Astrocyte (in vitro differentiated cells and primary cell): ENCODE measurements around the gene GRB2. TPM values are rescaled to one million over a fixed set of nuclear protein-coding genes. Genes with fewer than 3 reads are reported as not detected.

Source experiments
- DNase-seq: peaks from one replicate; pipeline ENCODE4 v3.0.0-alpha.2; 2010; ENCODE audit warnings: low read depth
- FAIRE-seq: peaks from 2 replicates; lab custom pipeline; 2011; peaks lifted over from hg19 to GRCh38; lab: Jason Lieb, UNC
- H2AFZ ChIP-seq: 2 replicates; pipeline ENCODE4 v1.6.0; 2012; ENCODE audit warnings: low read depth, low read length, inconsistent platforms
- H3K27ac ChIP-seq: 2 replicates; pipeline ENCODE4 v1.5.1; 2011; ENCODE audit warnings: low read depth, low read length, inconsistent platforms
- H3K27me3 ChIP-seq: 2 replicates; pipeline ENCODE4 v1.6.0; 2011; ENCODE audit warnings: low read length, inconsistent platforms; ENCODE audit not compliant: insufficient read depth
- H3K36me3 ChIP-seq: 2 replicates; pipeline ENCODE4 v1.5.1; 2011; ENCODE audit warnings: low read length, inconsistent platforms; ENCODE audit not compliant: insufficient read depth
- H3K4me1 ChIP-seq: 2 replicates; pipeline ENCODE4 v1.5.1; 2011; ENCODE audit warnings: low read length, inconsistent platforms; ENCODE audit not compliant: insufficient read depth
- H3K4me2 ChIP-seq: 2 replicates; pipeline ENCODE4 v1.6.0; 2012; ENCODE audit warnings: low read length, inconsistent platforms
- H3K4me3 ChIP-seq: 2 replicates; pipeline ENCODE4 v1.5.1; 2011; ENCODE audit warnings: low read depth, mild to moderate bottlenecking, low read length, inconsistent platforms; ENCODE audit not compliant: insufficient read depth
- H3K79me2 ChIP-seq: 2 replicates; pipeline ENCODE4 v1.6.0; 2012; ENCODE audit warnings: mild to moderate bottlenecking, low read length, inconsistent platforms; ENCODE audit not compliant: insufficient read depth
- H3K9ac ChIP-seq: 2 replicates; pipeline ENCODE4 v1.6.0; 2012; ENCODE audit warnings: mild to moderate bottlenecking, low read length, inconsistent platforms
- H3K9me3 ChIP-seq: 2 replicates; pipeline ENCODE4 v1.5.1; 2012; ENCODE audit warnings: low read depth, mild to moderate bottlenecking, low read length, inconsistent platforms; ENCODE audit not compliant: insufficient read depth
- H4K20me1 ChIP-seq: 2 replicates; pipeline ENCODE4 v1.6.0; 2012; ENCODE audit warnings: low read length, inconsistent platforms; ENCODE audit not compliant: insufficient read depth
- H3K27ac Mint-ChIP-seq: one replicate; pipeline ENCODE4 v1.8.0; 2021; ENCODE audit warnings: mild to moderate bottlenecking, mixed read lengths; ENCODE audit not compliant: unreplicated experiment
- H3K27me3 Mint-ChIP-seq: one replicate; pipeline ENCODE4 v1.8.0; 2021; ENCODE audit warnings: low read depth, mixed read lengths; ENCODE audit not compliant: unreplicated experiment
- H3K36me3 Mint-ChIP-seq: one replicate; pipeline ENCODE4 v1.8.0; 2021; ENCODE audit warnings: low read depth, mixed read lengths; ENCODE audit not compliant: unreplicated experiment
- H3K4me1 Mint-ChIP-seq: one replicate; pipeline ENCODE4 v1.8.0; 2021; ENCODE audit warnings: low read depth, mixed read lengths; ENCODE audit not compliant: unreplicated experiment
- H3K4me3 Mint-ChIP-seq: one replicate; pipeline ENCODE4 v1.8.0; 2021; ENCODE audit warnings: mild to moderate bottlenecking, moderate library complexity, mixed read lengths; ENCODE audit not compliant: unreplicated experiment
- H3K9me3 Mint-ChIP-seq: one replicate; pipeline ENCODE4 v1.8.0; 2021; ENCODE audit warnings: mild to moderate bottlenecking, mixed read lengths; ENCODE audit not compliant: unreplicated experiment
- CTCF ChIP-seq: IDR thresholded peaks from 2 replicates; pipeline ENCODE4 v1.5.1; 2011; ENCODE audit warnings: low read depth, mild to moderate bottlenecking, inconsistent platforms, low read length, moderate library complexity; ENCODE audit not compliant: insufficient read depth
- EZH2 ChIP-seq: IDR thresholded peaks from 2 replicates; pipeline ENCODE4 v1.6.1; 2012; ENCODE audit warnings: mild to moderate bottlenecking, low read length, inconsistent platforms; ENCODE audit not compliant: insufficient read depth
- total RNA-seq: library from RNA; stranded (reverse); gene quantifications from 2 replicates; pipeline ENCODE4 v1.2.1, GENCODE V29; 2021

The GRB2 gene
- total RNA-seq, 1 donor from 2014 or later, result 168 TPM

- FAIRE-seq (no peak), DNase-seq (no peak)
- Histone ChIP-seq H3K27ac (no peak overlapping the region), H3K4me1 (peaks cover 10% of the 10 kb centered on the region), H3K9me3 (no peaks in the 10 kb centered on the region), H3K4me2 (no peak overlapping the region), H3K27me3 (no peaks in the 10 kb centered on the region), H4K20me1 (peaks cover 93% of the 10 kb centered on the region), H3K79me2 (peaks cover 90% of the 10 kb centered on the region), H3K4me3 (no peak overlapping the region), H3K9ac (no peak overlapping the region), H2AFZ (no peak overlapping the region), H3K36me3 (no peaks in the 10 kb centered on the region)
- H3K27me3 Mint-ChIP-seq, result no peaks in the 10 kb centered on the region
- peaks cover 2% of the 10 kb centered on the region for H3K36me3 Mint-ChIP-seq
- no peak for TF ChIP-seq CTCF
- TF ChIP-seq EZH2, result no peak
- H3K9me3 Mint-ChIP-seq, result no peaks in the 10 kb centered on the region
- H3K4me3 Mint-ChIP-seq, result no peak overlapping the region
- H3K27ac Mint-ChIP-seq, result peak overlapping the region; percentile 68
- H3K4me1 Mint-ChIP-seq, result peaks cover 56% of the 10 kb centered on the region
Measured at GRCh38 chr17:75345514-75346167, 59.8 kb downstream of the GRB2 start.

- Histone ChIP-seq H3K9me3 (no peaks in the 10 kb centered on the region), H3K4me1 (peaks cover 10% of the 10 kb centered on the region), H3K9ac (no peak overlapping the region), H2AFZ (no peak overlapping the region), H4K20me1 (peaks cover 94% of the 10 kb centered on the region), H3K4me3 (no peak overlapping the region), H3K4me2 (no peak overlapping the region), H3K79me2 (peaks cover 90% of the 10 kb centered on the region), H3K36me3 (no peaks in the 10 kb centered on the region), H3K27me3 (no peaks in the 10 kb centered on the region), H3K27ac (no peak overlapping the region)
- no peaks in the 10 kb centered on the region for H3K9me3 Mint-ChIP-seq
- H3K36me3 Mint-ChIP-seq, result peaks cover 2% of the 10 kb centered on the region
- no peak overlapping the region for H3K27ac Mint-ChIP-seq
- no peak for FAIRE-seq
- no peaks in the 10 kb centered on the region for H3K27me3 Mint-ChIP-seq
- peaks cover 52% of the 10 kb centered on the region for H3K4me1 Mint-ChIP-seq
- no peak for DNase-seq
- no peak for TF ChIP-seq CTCF
- no peak for TF ChIP-seq EZH2
- H3K4me3 Mint-ChIP-seq, result no peak overlapping the region
Measured at GRCh38 chr17:75344666-75345065, 60.8 kb downstream of the GRB2 start.

GRCh38 chr17:75342996-75343395 lies 62.5 kb downstream of the GRB2 start:
- Mint-ChIP-seq H3K4me1 (peaks cover 57% of the 10 kb centered on the region), H3K9me3 (no peaks in the 10 kb centered on the region), H3K27me3 (no peaks in the 10 kb centered on the region), H3K36me3 (peaks cover 2% of the 10 kb centered on the region), H3K4me3 (no peak overlapping the region), H3K27ac (no peak overlapping the region)
- Histone ChIP-seq H3K27me3 (no peaks in the 10 kb centered on the region), H3K9ac (no peak overlapping the region), H3K79me2 (peaks cover 85% of the 10 kb centered on the region), H3K27ac (no peak overlapping the region), H3K36me3 (no peaks in the 10 kb centered on the region), H3K4me2 (no peak overlapping the region), H3K4me1 (peaks cover 10% of the 10 kb centered on the region), H3K9me3 (no peaks in the 10 kb centered on the region), H3K4me3 (no peak overlapping the region), H4K20me1 (peaks cover 89% of the 10 kb centered on the region), H2AFZ (no peak overlapping the region)
- DNase-seq (no peak), FAIRE-seq (no peak)
- TF ChIP-seq CTCF (no peak), EZH2 (no peak)
